Uterus (tissue), 4 donors: ENCODE results near the gene NLGN3. TPM values are rescaled to one million over a fixed set of nuclear protein-coding genes. Genes with fewer than 3 reads are reported as not detected.

Source experiments
- DNase-seq, 2 donors: peaks; one replicate each; pipeline ENCODE4 v3.0.0-alpha.2; 2019 to 2020
- H3K27ac ChIP-seq, 2 donors: fragments of 200-600 bp; sonication (generic); 1 replicate in 1 of 2; 2 replicates in 1 of 2; pipeline ENCODE4 v1.5.1; 2016 to 2018
- H3K27me3 ChIP-seq, 2 donors: fragments of 200-600 bp; sonication (generic); one replicate each; pipeline ENCODE4 v1.5.1; 2018 to 2019; ENCODE audit warnings: control low read depth in 1 of 2
- H3K36me3 ChIP-seq, 2 donors: fragments of 200-600 bp; sonication (generic); one replicate each; pipeline ENCODE4 v1.5.1; 2019; ENCODE audit warnings: control low read depth in 1 of 2
- H3K4me1 ChIP-seq, 2 donors: fragments of 200-600 bp; sonication (generic); one replicate each; pipeline ENCODE4 v1.5.1; 2018 to 2019; ENCODE audit warnings: control low read depth in 1 of 2
- H3K4me3 ChIP-seq, 2 donors: fragments of 200-600 bp; sonication (generic); 1 replicate in 1 of 2; 2 replicates in 1 of 2; pipeline ENCODE4 v1.5.1; 2018 to 2019; ENCODE audit warnings: mild to moderate bottlenecking in 1 of 2
- H3K9me3 ChIP-seq, 2 donors: fragments of 200-600 bp; sonication (generic); one replicate each; pipeline ENCODE4 v1.5.1; 2019; ENCODE audit warnings: control low read depth in 1 of 2
- POLR2A ChIP-seq, 2 donors: fragments of 450-650 bp; IDR thresholded peaks; one replicate each; pipeline ENCODE4 v1.6.1; 2016; ENCODE audit warnings: antibody characterized with exemption in 2 of 2, mild to moderate bottlenecking in 1 of 2, moderate library complexity in 1 of 2
- intact Hi-C: fragments of 100-400 bp; cut with DNase I; formaldehyde crosslinking; loops from one replicate; pipeline ENCODE4 v1.15.1; 2023; ENCODE audit warnings: low total_unique reads
- total RNA-seq, 4 donors: library from RNA; depleted of rRNA in 3 of 4; stranded (reverse); fragments of >200 nt in 3 of 4; gene quantifications; one replicate each; pipeline versions ENCODE4 v1.1.0 to v1.2.4, GENCODE V29; 2014 to 2023
- TF ChIP-seq, protein P1 (sequence below), 4 experiments: fragments of 200-600 bp in 2 of 4; fragments of 450-650 bp in 2 of 4; sonication (generic) in 2 of 4; IDR thresholded peaks; one replicate each; pipeline ENCODE4 v1.5.1; 2016 to 2019; ENCODE audit warnings: antibody characterized with exemption in 4 of 4, mild to moderate bottlenecking in 2 of 4, moderate library complexity in 1 of 4
- donor health status: DM: yes; HTN: yes; CAD: no.

NLGN3 gene
- total RNA-seq, 4 donors from 2014 or later, result 1.7 to 14.4 (median 5.1) TPM; not detected in 1

- TF ChIP-seq POLR2A (IDR thresholded peaks at IDR 0.05), result no peak
- TF ChIP-seq, protein P1, sequence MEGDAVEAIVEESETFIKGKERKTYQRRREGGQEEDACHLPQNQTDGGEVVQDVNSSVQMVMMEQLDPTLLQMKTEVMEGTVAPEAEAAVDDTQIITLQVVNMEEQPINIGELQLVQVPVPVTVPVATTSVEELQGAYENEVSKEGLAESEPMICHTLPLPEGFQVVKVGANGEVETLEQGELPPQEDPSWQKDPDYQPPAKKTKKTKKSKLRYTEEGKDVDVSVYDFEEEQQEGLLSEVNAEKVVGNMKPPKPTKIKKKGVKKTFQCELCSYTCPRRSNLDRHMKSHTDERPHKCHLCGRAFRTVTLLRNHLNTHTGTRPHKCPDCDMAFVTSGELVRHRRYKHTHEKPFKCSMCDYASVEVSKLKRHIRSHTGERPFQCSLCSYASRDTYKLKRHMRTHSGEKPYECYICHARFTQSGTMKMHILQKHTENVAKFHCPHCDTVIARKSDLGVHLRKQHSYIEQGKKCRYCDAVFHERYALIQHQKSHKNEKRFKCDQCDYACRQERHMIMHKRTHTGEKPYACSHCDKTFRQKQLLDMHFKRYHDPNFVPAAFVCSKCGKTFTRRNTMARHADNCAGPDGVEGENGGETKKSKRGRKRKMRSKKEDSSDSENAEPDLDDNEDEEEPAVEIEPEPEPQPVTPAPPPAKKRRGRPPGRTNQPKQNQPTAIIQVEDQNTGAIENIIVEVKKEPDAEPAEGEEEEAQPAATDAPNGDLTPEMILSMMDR (IDR thresholded peaks at IDR 0.05), result no peak
- no peak overlapping the region for H3K4me3 ChIP-seq
- H3K9me3 ChIP-seq, result no peaks in the 10 kb centered on the region
- no peak overlapping the region for H3K27ac ChIP-seq
- DNase-seq, result no peak
- no peaks in the 10 kb centered on the region for H3K36me3 ChIP-seq
- intact Hi-C loops, result no loop called here
- H3K4me1 ChIP-seq, result no peaks in the 10 kb centered on the region
- no peaks in the 10 kb centered on the region for H3K27me3 ChIP-seq
Observed at GRCh38 chrX:71151366-71151765, 6.7 kb downstream of the NLGN3 start.

GRCh38 chrX:71154196-71154595, 9.6 kb downstream of the NLGN3 start:
- no peaks in the 10 kb centered on the region for H3K4me1 ChIP-seq
- H3K27ac ChIP-seq, result no peak overlapping the region
- DNase-seq, result no peak
- H3K27me3 ChIP-seq, result no peaks in the 10 kb centered on the region
- TF ChIP-seq POLR2A (IDR thresholded peaks at IDR 0.05), result no peak
- H3K4me3 ChIP-seq, result no peak overlapping the region
- H3K9me3 ChIP-seq, result no peaks in the 10 kb centered on the region
- intact Hi-C loops, result no loop called here
- H3K36me3 ChIP-seq, result no peaks in the 10 kb centered on the region

DNA sequence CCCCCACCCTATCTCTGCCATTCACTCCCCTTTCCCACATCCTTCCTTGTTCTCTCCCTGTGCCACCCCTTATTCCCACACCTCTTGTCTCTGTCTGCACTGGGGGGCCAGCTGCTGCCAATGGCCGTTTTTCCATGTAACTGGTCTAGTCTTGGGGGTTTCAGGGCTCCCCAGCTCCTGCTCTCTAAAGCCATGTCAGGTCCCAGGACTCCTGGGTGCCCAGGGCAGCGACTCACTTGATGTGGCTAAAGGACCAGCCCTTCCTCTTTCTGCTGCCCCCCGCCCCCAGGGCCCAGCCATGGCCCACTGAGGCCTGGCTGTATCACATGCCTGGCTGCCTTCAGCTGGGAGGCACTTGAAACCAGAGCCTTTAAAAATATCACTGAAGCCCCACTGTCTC, 10.0 kb downstream of the NLGN3 start:
- no peaks in the 10 kb centered on the region for H3K4me1 ChIP-seq
- no peak for TF ChIP-seq POLR2A (IDR thresholded peaks at IDR 0.05)
- TF ChIP-seq, protein P1 (IDR thresholded peaks at IDR 0.05), result no peak
- H3K4me3 ChIP-seq, result no peak overlapping the region
- H3K27ac ChIP-seq, result no peak overlapping the region
- no peaks in the 10 kb centered on the region for H3K36me3 ChIP-seq
- intact Hi-C loops, result no loop called here
- H3K27me3 ChIP-seq, result no peaks in the 10 kb centered on the region
- H3K9me3 ChIP-seq, result no peaks in the 10 kb centered on the region
- DNase-seq, result no peak

DNA sequence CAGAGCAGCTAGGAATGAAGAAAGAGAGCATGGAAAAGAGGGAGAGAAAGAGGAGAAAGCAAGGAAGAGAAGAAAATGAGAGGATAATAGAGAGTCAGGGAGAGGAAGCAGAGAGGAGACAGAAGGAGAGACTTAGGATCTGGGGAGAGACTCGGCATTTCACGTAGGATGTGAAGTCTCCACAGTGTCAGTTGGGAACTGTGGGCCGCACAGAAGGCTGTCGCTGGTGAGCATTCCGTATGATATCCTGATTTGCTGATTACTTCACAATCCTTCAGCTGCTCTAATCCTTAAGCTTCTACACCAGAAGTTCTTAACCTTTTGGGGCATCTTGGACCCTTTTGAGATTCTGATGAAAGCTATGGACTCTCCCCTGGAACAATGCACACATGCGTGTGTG, 14.0 kb downstream of the NLGN3 start:
- Histone ChIP-seq H3K9me3 (no peaks in the 10 kb centered on the region), H3K36me3 (no peaks in the 10 kb centered on the region), H3K4me1 (no peaks in the 10 kb centered on the region), H3K27ac (no peak overlapping the region), H3K27me3 (no peaks in the 10 kb centered on the region), H3K4me3 (no peak overlapping the region)
- TF ChIP-seq POLR2A (IDR thresholded peaks at IDR 0.05), result no peak
- TF ChIP-seq, protein P1 (IDR thresholded peaks at IDR 0.05), result no peak
- intact Hi-C loops, result no loop called here
- DNase-seq, result no peak

GRCh38 chrX:71159335-71159734, 14.7 kb downstream of the NLGN3 start:
- intact Hi-C loops, result no loop called here
- Histone ChIP-seq H3K9me3 (no peaks in the 10 kb centered on the region), H3K4me1 (no peaks in the 10 kb centered on the region), H3K27ac (no peak overlapping the region), H3K4me3 (no peak overlapping the region), H3K27me3 (no peaks in the 10 kb centered on the region), H3K36me3 (no peaks in the 10 kb centered on the region)
- no peak for TF ChIP-seq POLR2A (IDR thresholded peaks at IDR 0.05)
- TF ChIP-seq, protein P1 (IDR thresholded peaks at IDR 0.05), result no peak
- DNase-seq, result no peak

- Histone ChIP-seq H3K4me3 (no peak overlapping the region), H3K27me3 (no peaks in the 10 kb centered on the region), H3K9me3 (no peaks in the 10 kb centered on the region), H3K4me1 (no peaks in the 10 kb centered on the region), H3K36me3 (no peaks in the 10 kb centered on the region), H3K27ac (no peak overlapping the region)
- no peak for DNase-seq
- intact Hi-C loops, result no loop called here
- TF ChIP-seq, protein P1 (IDR thresholded peaks at IDR 0.05), result no peak
- no peak for TF ChIP-seq POLR2A (IDR thresholded peaks at IDR 0.05)
Observed at GRCh38 chrX:71160475-71160874, 15.8 kb downstream of the NLGN3 start.
